ENCODE results near the gene SHC2. TPM values are rescaled to one million over a fixed set of nuclear protein-coding genes. Genes with fewer than 3 reads are reported as not detected.

The SHC2 gene
- polyA plus RNA-seq, 1 of the 3 experiments (the other 2 are of a cell fraction), result 0.64 TPM

DNA sequence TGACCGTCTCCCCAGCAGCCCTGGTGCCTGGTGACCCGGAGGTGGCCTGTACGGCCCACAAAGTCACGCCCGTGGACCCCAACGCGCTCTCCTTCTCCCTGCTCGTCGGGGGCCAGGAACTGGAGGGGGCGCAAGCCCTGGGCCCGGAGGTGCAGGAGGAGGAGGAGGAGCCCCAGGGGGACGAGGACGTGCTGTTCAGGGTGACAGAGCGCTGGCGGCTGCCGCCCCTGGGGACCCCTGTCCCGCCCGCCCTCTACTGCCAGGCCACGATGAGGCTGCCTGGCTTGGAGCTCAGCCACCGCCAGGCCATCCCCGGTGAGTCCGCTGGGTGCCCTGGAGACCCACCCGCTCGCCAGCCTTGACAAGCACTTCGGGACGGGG, 37.7 kb upstream of the SHC2 start (continued):
- no peak for TF ChIP-seq FOXM1 (IDR thresholded peaks at IDR 0.05; ENCODE audit: low read depth)
- TF ChIP-seq EZH2phosphoT487 (IDR thresholded peaks at IDR 0.05; ENCODE audit: borderline replicate concordance, low read depth), result no peak
- no peak for TF ChIP-seq TEAD4 (IDR thresholded peaks at IDR 0.05; ENCODE audit: borderline replicate concordance, insufficient read depth)

DNA sequence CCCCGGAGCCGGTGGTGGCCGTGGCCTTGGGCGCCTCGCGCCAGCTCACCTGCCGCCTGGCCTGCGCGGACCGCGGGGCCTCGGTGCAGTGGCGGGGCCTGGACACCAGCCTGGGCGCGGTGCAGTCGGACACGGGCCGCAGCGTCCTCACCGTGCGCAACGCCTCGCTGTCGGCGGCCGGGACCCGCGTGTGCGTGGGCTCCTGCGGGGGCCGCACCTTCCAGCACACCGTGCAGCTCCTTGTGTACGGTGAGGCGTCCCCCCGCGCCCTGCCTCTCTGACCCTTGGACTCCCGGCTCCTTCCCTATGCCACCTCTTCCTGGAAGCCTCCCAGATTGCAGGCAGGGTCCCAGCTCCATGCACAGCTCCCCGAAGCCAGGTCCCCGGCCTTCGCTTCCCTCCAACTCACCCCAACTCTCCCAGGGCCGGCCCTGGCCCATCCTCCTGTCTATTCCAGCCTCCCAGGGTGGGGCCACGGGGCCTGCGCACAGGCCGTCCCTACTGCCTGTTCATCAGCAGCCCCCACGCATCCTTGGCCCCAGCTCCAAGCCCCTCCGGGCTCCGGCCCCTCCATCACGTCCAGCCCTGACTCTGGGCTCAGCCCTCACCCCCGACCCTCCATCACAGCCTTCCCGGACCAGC, 37.2 kb upstream of the SHC2 start:
- Histone ChIP-seq H3K9me2 (no peaks in the 10 kb centered on the region), H3K9ac (no peak overlapping the region), H3K36me3 (replicated peaks in 1 of 2; ENCODE audit: control insufficient read depth in 1 of 2, insufficient read depth in 2 of 2, low read length in 1 of 2) (no peaks in the 10 kb centered on the region), H3K27me3 (ENCODE audit: insufficient read depth) (peaks cover 6% of the 10 kb centered on the region; the same call in 1 of the 2 replicates), H3F3A (replicated peaks; ENCODE audit: insufficient read depth) (peaks cover 3% of the 10 kb centered on the region), H3K9me3 (no peaks in the 10 kb centered on the region), H3K27ac (ENCODE audit: low read depth in 2 of 2, low read length in 1 of 2) (no peak overlapping the region), H2AFZ (ENCODE audit: low read depth) (no peak overlapping the region), H3K4me1 (ENCODE audit: control insufficient read depth in 1 of 2, insufficient read depth in 2 of 2, low read depth in 1 of 2, low read length in 1 of 2) (no peaks in the 10 kb centered on the region; a peak in 1 of 4 replicates), H3K79me2 (ENCODE audit: insufficient read depth) (no peaks in the 10 kb centered on the region), H3K4me3 (ENCODE audit: low read depth in 2 of 2, low read length in 1 of 2) (no peak overlapping the region; a peak in 1 of 4 replicates), H4K20me1 (ENCODE audit: insufficient read depth) (no peaks in the 10 kb centered on the region), H3K4me2 (no peak overlapping the region)
- 30% methylated on average over 18 of the region's 50 CpGs for WGBS (ENCODE audit: low lambda C conversion rate)
- peak; percentile 53 for DNase-seq
- TF ChIP-seq, protein P1, sequence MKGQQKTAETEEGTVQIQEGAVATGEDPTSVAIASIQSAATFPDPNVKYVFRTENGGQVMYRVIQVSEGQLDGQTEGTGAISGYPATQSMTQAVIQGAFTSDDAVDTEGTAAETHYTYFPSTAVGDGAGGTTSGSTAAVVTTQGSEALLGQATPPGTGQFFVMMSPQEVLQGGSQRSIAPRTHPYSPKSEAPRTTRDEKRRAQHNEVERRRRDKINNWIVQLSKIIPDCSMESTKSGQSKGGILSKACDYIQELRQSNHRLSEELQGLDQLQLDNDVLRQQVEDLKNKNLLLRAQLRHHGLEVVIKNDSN (IDR thresholded peaks at IDR 0.05; ENCODE audit: borderline replicate concordance, low read depth), result no peak
- ChIA-PET POLR2A (no interaction called here), CTCF (interaction anchor here (1.0 to 2.2 kb wide), 3 partner anchors 9 to 114 kb away, joined by 4 to 23 read pairs (median 6); partner anchors contain the start of gene TPGS1)

DNA sequence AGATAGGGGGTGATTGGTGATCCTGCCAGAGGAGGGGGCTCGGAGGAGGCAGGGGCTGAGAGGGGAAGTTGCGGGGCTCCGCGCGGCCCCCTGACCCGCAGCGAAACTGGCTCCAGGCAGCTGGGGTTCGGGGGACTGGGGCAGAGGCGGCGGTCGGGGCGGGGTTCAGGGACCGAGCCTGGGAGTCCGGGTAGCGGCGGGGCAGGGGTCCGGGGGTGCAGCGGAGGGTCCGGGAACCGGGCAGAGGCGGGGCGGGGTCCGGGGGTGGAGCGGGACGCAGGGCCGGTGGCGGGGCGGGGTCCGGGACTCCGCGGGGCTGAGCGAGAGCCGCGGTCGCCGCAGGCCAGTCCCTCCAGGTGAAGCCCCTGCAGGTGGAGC, 36.6 kb upstream of the SHC2 start:
- DNase-seq, result peak; percentile 53
- H3K27ac ChIP-seq (ENCODE audit: low read depth in 2 of 2, low read length in 1 of 2), result no peak overlapping the region
- no peak overlapping the region for H3K9ac ChIP-seq
- TF ChIP-seq, protein P2, sequence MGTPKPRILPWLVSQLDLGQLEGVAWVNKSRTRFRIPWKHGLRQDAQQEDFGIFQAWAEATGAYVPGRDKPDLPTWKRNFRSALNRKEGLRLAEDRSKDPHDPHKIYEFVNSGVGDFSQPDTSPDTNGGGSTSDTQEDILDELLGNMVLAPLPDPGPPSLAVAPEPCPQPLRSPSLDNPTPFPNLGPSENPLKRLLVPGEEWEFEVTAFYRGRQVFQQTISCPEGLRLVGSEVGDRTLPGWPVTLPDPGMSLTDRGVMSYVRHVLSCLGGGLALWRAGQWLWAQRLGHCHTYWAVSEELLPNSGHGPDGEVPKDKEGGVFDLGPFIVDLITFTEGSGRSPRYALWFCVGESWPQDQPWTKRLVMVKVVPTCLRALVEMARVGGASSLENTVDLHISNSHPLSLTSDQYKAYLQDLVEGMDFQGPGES (IDR thresholded peaks at IDR 0.05; ENCODE audit: low read depth, low read length), result no peak
- TF ChIP-seq SIN3A (IDR thresholded peaks at IDR 0.05; ENCODE audit: borderline replicate concordance, low read depth, low read length) (no peak), RAD21 (IDR thresholded peaks at IDR 0.05; ENCODE audit: low read length) (no peak), FOSL2 (IDR thresholded peaks at IDR 0.05; ENCODE audit: borderline replicate concordance, low read depth) (no peak), NRF1 (IDR thresholded peaks at IDR 0.05; ENCODE audit: low read depth, low read length) (no peak), TAF1 (IDR thresholded peaks at IDR 0.05; ENCODE audit: borderline replicate concordance, low read depth, low read length) (no peak), FOXJ3 (CRISPR knock-in tag; IDR thresholded peaks at IDR 0.05) (no peak), EP300 (IDR thresholded peaks at IDR 0.05; ENCODE audit: borderline replicate concordance in 1 of 2, low read depth in 1 of 2, low read length in 1 of 2) (no peak)
- TF ChIP-seq, protein P3, sequence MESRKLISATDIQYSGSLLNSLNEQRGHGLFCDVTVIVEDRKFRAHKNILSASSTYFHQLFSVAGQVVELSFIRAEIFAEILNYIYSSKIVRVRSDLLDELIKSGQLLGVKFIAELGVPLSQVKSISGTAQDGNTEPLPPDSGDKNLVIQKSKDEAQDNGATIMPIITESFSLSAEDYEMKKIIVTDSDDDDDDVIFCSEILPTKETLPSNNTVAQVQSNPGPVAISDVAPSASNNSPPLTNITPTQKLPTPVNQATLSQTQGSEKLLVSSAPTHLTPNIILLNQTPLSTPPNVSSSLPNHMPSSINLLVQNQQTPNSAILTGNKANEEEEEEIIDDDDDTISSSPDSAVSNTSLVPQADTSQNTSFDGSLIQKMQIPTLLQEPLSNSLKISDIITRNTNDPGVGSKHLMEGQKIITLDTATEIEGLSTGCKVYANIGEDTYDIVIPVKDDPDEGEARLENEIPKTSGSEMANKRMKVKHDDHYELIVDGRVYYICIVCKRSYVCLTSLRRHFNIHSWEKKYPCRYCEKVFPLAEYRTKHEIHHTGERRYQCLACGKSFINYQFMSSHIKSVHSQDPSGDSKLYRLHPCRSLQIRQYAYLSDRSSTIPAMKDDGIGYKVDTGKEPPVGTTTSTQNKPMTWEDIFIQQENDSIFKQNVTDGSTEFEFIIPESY (IDR thresholded peaks at IDR 0.05; ENCODE audit: borderline replicate concordance, low read depth), result no peak
- no peak overlapping the region for H3K4me2 ChIP-seq
- peaks cover 6% of the 10 kb centered on the region; the same call in 1 of the 2 replicates for H3K27me3 ChIP-seq (ENCODE audit: insufficient read depth)
- H3F3A ChIP-seq (replicated peaks; ENCODE audit: insufficient read depth), result peaks cover 3% of the 10 kb centered on the region
- H3K36me3 ChIP-seq (replicated peaks in 1 of 2; ENCODE audit: control insufficient read depth in 1 of 2, insufficient read depth in 2 of 2, low read length in 1 of 2), result no peaks in the 10 kb centered on the region
- WGBS (ENCODE audit: low lambda C conversion rate), result 4% methylated on average over 7 of the region's 36 CpGs
- H3K79me2 ChIP-seq (ENCODE audit: insufficient read depth), result no peaks in the 10 kb centered on the region
- H3K9me2 ChIP-seq, result no peaks in the 10 kb centered on the region
- no peak overlapping the region for H2AFZ ChIP-seq (ENCODE audit: low read depth)
- no peaks in the 10 kb centered on the region for H3K9me3 ChIP-seq
- CTCF ChIA-PET, result interaction anchor here (1.0 to 2.2 kb wide), 3 partner anchors 9 to 113 kb away, joined by 4 to 23 read pairs (median 6); partner anchors contain the start of gene TPGS1
- no peak overlapping the region for H3K4me3 ChIP-seq (ENCODE audit: low read depth in 2 of 2, low read length in 1 of 2)
- no peaks in the 10 kb centered on the region for H4K20me1 ChIP-seq (ENCODE audit: insufficient read depth)
- POLR2A ChIA-PET, result no interaction called here
- H3K4me1 ChIP-seq (ENCODE audit: control insufficient read depth in 1 of 2, insufficient read depth in 2 of 2, low read depth in 1 of 2, low read length in 1 of 2), result no peaks in the 10 kb centered on the region; a peak in 1 of 4 replicates
